GM08714 (cell line): ENCODE data around the gene CCDC192.
"Not testable (repeated sequence)": the region's sequence is repeated elsewhere in the genome, so short reads cannot be mapped to it uniquely, and the experiment has no call there.

Source experiments
- H3K4me3 ChIP-seq: fragments of 200-500 bp; sonication (Bioruptor generic); 2 replicates; pipeline ENCODE4 v1.5.1; 2014; ENCODE audit warnings: mild to moderate bottlenecking, low read length, inconsistent platforms
- ZNF274 ChIP-seq: IDR thresholded peaks from 2 replicates; pipeline ENCODE4 v1.6.1; 2012; ENCODE audit warnings: mild to moderate bottlenecking, low read depth, low read length

Gene CCDC192

GRCh38 chr5:127766676-127767335 lies 63.6 kb downstream of the CCDC192 start:
- no peak overlapping the region for H3K4me3 ChIP-seq
- TF ChIP-seq ZNF274, result no peak

- no peak for TF ChIP-seq ZNF274
Measured at GRCh38 chr5:127769386-127769785, 66.2 kb downstream of the CCDC192 start.

GRCh38 chr5:127770272-127770671 lies 67.1 kb downstream of the CCDC192 start:
- no peak overlapping the region for H3K4me3 ChIP-seq
- TF ChIP-seq ZNF274, result no peak

More at GRCh38 chr5:127769386-127769785, 66.2 kb downstream of the CCDC192 start:
- no peak overlapping the region for H3K4me3 ChIP-seq

GRCh38 chr5:127772531-127772930 lies 69.3 kb downstream of the CCDC192 start:
- TF ChIP-seq ZNF274, result no peak

GRCh38 chr5:127774221-127774620 lies 71.0 kb downstream of the CCDC192 start:
- no peak overlapping the region for H3K4me3 ChIP-seq
- no peak for TF ChIP-seq ZNF274

More at GRCh38 chr5:127772531-127772930, 69.3 kb downstream of the CCDC192 start:
- no peak overlapping the region for H3K4me3 ChIP-seq

GRCh38 chr5:127776477-127776876 lies 73.3 kb downstream of the CCDC192 start:
- TF ChIP-seq ZNF274, result no peak
- no peak overlapping the region for H3K4me3 ChIP-seq

GRCh38 chr5:127777957-127778356 lies 74.8 kb downstream of the CCDC192 start:
- no peak overlapping the region for H3K4me3 ChIP-seq
- no peak for TF ChIP-seq ZNF274

GRCh38 chr5:127782450-127782849 lies 79.3 kb downstream of the CCDC192 start:
- not testable (repeated sequence) for H3K4me3 ChIP-seq

- TF ChIP-seq ZNF274, result no peak
- H3K4me3 ChIP-seq, result no peak overlapping the region
Measured at GRCh38 chr5:127785098-127785927, 82.1 kb downstream of the CCDC192 start.

- TF ChIP-seq ZNF274, result no peak
Measured at GRCh38 chr5:127791439-127791838, 88.2 kb downstream of the CCDC192 start.

GRCh38 chr5:127791908-127792307 lies 88.7 kb downstream of the CCDC192 start:
- H3K4me3 ChIP-seq, result not testable (repeated sequence)

More at GRCh38 chr5:127791439-127791838, 88.2 kb downstream of the CCDC192 start:
- H3K4me3 ChIP-seq, result no peak overlapping the region

- no peak for TF ChIP-seq ZNF274
- H3K4me3 ChIP-seq, result no peak overlapping the region
Measured at GRCh38 chr5:127793052-127793451, 89.9 kb downstream of the CCDC192 start.

GRCh38 chr5:127793879-127794278 lies 90.7 kb downstream of the CCDC192 start:
- TF ChIP-seq ZNF274, result no peak
- H3K4me3 ChIP-seq, result no peak overlapping the region

- H3K4me3 ChIP-seq, result no peak overlapping the region
- TF ChIP-seq ZNF274, result no peak
Measured at GRCh38 chr5:127796211-127796610, 93.0 kb downstream of the CCDC192 start.

GRCh38 chr5:127799293-127799905 lies 96.2 kb downstream of the CCDC192 start:
- no peak overlapping the region for H3K4me3 ChIP-seq
- TF ChIP-seq ZNF274, result no peak
